Keratinocyte (primary cell): Measurements from ENCODE around the gene DTD1.
"Not testable (repeated sequence)": the region's sequence is repeated elsewhere in the genome, so short reads cannot be mapped to it uniquely, and the experiment has no call there.

Experiments used
- CTCF ChIP-seq, 3 experiments: IDR thresholded peaks in 1 of 3; conservative IDR thresholded peaks in 1 of 3; optimal IDR thresholded peaks in 1 of 3; 2 replicates in 2 of 3; 3 replicates in 1 of 3; pipeline versions ENCODE3 to v1.5.1; 2011; ENCODE audit warnings: low read length in 3 of 3, mild to moderate bottlenecking in 3 of 3, moderate library complexity in 2 of 3, control low read depth in 1 of 3, inconsistent platforms in 1 of 3; ENCODE audit not compliant: insufficient read depth in 2 of 3; ENCODE audit errors: extremely low read depth in 1 of 3
- EZH2 ChIP-seq: IDR thresholded peaks from one replicate; pipeline ENCODE4 v1.6.1; 2012; ENCODE audit warnings: inconsistent platforms, mild to moderate bottlenecking, low read length, moderate library complexity

GRCh38 chr20:18787046-18787445 is 199.2 kb downstream of the DTD1 start:
- TF ChIP-seq CTCF (optimal IDR thresholded peaks at IDR 0.05 in 1 of 3, IDR thresholded peaks at IDR 0.05 in 1 of 3, conservative IDR thresholded peaks at IDR 0.05 in 1 of 3; ENCODE audit: extremely low read depth in 1 of 3, insufficient read depth in 2 of 3, low read length in 3 of 3); EZH2: not testable (repeated sequence)
